HG03025 (cell line): ENCODE results near the gene ZP2.
"Not testable (repeated sequence)": the region's sequence is repeated elsewhere in the genome, so short reads cannot be mapped to it uniquely, and the experiment has no call there.

Experiments used
- ATAC-seq: cut with Tn5 transposase; IDR thresholded peaks from one replicate; pipeline ENCODE4 v1.9.1; 2021; ENCODE audit warnings: mild to moderate bottlenecking, moderate library complexity; ENCODE audit not compliant: unreplicated experiment, low FRiP score

The ZP2 gene

GRCh38 chr16:21153124-21153729 lies 58.1 kb downstream of the ZP2 start:
- ATAC-seq, result not testable (repeated sequence)

GRCh38 chr16:21152160-21153030 lies 59.0 kb downstream of the ZP2 start:
- ATAC-seq, result not testable (repeated sequence)

- no peak for ATAC-seq
These were observed 60.9 kb downstream of the ZP2 start, which contains the start of gene DNAH3 for GRCh38 chr16:21150375-21151001. Gene DNAH3, minus strand, starts transcription at chr16:21150846. Its CDS starts 527 bp downstream, at chr16:21150319.
